Stimulated activated CD8-positive, alpha-beta memory T cell treated with anti-CD3 and anti-CD28 coated beads, Interleukin-15, amount 100 ng/mL, for 4 hours (primary cell): ENCODE results near the gene PARP3.

Experiments
- DNase-seq, 2 donors: peaks; one replicate each; pipeline ENCODE4 v3.0.0-alpha.2; 2020; ENCODE audit warnings: low read depth in 2 of 2

The PARP3 gene

DNA sequence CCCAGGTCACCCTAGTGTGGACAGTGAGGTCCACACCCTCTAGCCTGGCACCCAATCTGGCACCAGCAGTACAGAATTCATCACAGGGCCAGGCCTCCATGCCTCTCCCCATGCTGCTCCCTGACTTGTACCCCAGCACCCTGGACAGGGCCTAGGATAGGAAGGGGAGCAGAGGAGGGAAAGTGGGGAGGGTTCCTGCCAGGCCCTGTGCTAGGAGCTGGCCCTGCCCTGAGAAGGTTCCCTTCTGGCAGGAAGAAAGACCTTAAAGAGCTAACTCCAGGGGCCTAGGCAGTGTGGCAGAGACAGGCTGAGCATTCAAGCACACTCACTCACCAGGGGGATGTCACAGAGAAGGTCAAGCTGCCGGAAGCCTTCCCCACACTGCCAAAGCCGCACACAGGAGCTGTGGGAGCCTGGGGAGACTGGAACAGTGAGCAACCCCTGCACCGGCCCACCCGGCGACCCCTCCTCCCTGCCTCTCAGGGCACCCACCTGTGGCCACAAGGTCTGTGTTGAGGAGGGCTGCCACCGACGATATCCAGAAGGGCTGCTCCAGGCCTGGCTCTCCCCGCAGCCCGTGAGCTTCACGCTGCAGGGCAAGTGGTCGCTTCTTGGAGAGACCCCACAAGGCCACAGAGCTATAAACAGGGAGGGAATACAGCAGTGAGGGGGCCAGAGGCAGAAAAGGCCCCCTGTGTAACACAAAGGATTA is 7.9 kb upstream of the PARP3 start:
- DNase-seq, result no peak

- no peak for DNase-seq
Observed at GRCh38 chr3:51934991-51935885, 6.9 kb upstream of the PARP3 start.

DNA sequence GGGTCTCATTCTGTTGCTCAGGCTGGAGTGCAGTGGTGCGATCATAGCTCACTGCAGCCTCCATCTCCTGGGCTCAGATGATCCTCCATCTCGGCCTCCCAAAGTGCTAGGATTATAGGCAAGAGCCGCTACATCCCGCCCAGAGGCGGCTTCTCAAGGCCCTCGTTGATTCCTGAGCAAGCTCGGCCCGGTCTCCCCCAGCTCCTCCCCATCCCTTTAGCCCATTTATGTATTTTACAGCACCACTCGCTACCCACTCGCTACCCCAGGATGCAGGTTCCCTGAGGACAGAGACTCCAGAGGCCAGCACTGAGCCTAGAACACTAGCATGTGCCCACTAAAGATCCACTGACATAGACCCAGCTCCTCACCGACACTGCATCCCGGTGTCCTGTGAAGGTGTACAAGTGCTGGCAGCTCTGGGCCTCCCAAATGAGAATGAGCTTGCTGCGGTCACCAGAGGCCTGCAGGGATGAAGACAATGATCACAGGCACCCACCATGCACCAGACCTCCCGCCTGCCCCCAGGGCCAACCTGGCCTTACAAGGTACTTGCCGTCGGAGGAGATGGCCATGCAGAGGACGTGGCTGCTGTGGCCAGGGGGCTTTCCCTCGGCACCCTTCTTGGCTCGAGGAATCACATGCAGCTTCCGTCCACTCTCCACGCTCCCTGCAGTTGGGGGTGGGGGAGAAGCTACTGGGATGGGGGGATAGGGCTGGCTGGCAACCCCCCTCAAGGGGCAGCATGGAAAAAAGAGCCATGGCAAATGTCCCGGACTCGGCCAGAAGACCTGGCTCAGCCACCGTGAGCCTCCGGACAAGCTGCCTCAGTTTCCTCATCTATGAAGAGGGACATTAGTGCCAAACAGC is 6.0 kb upstream of the PARP3 start:
- DNase-seq, result no peak

DNA sequence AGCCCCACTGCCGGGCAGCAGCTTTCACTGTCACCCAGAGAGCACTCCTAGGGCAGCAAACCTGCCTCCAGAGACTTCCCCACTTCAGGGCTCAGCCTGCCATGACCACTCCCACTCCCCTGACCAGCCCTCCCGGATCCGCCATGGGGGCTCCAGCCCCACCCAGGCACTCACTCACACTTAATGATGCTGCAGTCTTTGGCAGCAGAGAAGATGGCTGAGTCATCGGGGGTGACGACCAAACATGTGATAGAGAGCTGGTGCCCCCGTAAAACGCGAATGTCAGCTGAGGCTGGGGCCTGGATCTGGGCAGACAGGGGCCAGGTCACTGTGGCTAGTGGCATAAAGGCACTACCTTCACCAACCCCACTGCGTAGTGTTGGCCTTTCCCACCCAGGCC is 5.1 kb upstream of the PARP3 start:
- no peak for DNase-seq

DNA sequence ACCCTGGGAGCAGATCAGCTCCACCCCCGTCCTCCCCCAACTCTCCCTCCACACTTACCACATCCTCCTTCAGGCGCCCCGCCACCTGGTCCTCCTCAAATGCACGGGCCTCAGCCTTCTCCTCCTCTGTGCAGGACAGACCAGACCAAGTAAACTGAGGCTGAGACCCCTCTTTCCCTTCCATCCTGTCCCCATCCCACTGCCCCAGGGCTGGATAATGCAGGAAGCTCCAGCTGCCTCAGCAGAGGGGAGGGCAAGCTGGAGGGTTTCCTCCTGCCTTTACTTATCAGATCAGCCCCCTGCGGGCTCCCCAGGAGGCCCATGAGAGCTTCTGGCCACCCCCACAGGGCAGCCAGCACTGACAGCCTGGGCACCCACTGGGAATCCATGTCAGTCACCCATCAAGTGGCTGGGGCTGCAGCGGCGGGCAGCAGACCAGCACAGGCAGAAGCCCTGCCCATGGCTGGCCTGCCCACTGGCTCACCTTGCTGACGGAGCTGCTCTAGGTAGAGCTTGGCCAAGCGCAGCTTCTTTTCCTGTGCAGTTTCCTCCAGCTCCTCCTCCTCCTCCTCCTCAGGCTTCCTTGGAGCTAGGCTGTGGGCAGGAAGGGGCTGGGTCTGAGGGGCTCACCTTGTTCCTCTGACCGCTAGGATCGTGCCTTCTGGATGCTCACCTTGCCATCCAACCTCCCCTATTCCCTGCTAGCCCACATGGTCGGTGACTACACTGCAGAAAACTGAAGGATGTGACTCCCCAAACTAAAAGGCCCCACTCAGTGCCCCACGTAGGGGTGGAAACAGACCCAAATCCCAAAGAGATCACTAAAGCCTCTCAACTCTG is 4.3 kb upstream of the PARP3 start:
- no peak for DNase-seq

DNA sequence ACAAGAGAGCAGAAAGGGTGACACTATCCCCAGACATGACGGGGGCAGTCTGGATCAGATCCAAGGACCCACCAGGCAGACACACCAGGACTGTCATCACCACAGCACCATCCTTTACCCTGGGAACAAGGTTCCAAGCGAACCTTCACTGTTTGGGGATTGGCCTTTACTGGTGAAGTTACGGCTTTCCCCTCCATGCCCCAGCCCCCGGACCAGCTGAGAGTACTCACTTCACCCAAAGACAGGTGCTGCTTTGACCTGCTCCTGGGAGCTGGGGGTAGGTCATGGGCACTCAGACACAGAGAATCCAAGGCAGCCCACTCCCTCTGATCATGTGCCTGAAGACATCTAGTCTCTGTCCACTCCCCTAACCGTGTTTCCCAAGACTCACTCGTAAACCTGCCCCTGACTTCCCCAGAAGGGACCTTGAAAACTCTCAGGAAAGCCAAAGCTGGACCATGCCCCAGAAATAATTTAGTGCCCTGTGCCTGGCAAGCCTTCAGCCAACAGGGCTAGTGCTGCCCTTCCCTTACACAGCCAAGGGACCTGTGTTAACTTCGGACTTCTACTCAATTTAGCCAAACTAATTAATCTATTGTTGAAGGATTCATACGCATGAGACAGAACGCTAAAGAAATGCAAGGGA is 3.3 kb upstream of the PARP3 start:
- DNase-seq, result no peak

- no peak for DNase-seq
Observed at GRCh38 chr3:51940648-51941462, 1.3 kb upstream of the PARP3 start.

DNA sequence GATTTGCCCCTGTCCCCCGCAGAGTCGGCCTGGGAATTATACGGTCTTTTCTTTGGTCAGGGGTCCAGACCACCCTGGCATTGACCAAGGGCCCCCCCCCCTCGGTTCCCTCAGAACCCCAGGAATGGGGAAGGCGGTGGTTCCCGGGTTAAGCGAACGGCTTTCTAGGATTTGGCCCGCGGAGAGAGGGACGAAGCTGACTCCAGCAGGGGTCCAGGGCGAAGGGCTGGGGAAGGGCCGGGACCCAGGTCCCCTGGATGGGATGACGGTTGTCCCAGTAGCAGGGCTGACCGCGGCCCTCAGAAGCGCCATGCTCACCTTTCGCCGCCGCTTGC is 733 bp upstream of the PARP3 start:
- no peak for DNase-seq

DNA sequence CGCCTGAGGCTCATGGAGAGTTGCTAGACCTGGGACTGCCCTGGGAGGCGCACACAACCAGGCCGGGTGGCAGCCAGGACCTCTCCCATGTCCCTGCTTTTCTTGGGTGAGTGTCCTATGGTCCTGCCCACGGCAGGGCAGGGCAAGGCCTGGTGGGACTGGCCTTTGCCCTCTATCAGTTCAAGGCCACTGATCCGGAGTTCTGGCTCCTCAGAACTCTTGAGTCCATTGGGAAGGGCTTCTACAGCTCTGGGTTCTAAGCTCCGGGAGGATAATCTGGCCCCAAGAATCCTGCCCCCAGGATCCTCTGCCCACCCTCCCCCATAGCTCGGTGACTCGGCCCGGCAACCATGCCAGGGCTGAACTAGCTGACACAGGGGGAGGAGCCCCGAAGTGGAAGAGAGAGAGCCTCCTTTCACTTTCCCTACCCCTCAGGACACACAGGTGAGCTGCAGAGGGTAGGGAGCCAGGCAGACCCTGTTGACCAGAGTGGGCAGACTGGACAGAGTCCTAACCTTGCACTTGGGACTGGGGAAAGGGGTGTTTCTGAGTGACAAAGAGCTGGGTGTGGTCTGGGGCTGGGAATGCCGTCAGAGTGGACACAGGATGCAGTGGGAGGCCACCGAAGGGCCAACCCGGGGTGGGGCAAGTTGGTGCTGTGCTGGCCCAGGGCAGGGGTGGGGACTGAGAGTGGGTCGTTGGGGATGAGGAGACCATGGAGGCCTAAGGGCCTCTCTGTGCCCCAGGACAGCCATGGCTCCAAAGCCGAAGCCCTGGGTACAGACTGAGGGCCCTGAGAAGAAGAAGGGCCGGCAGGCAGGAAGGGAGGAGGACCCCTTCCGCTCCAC is 664 bp downstream of the PARP3 start:
- peak in 1 of 2 donors; percentile 50 for DNase-seq

- no peak for DNase-seq
Observed at GRCh38 chr3:51943451-51944391, 1.6 kb downstream of the PARP3 start.

DNA sequence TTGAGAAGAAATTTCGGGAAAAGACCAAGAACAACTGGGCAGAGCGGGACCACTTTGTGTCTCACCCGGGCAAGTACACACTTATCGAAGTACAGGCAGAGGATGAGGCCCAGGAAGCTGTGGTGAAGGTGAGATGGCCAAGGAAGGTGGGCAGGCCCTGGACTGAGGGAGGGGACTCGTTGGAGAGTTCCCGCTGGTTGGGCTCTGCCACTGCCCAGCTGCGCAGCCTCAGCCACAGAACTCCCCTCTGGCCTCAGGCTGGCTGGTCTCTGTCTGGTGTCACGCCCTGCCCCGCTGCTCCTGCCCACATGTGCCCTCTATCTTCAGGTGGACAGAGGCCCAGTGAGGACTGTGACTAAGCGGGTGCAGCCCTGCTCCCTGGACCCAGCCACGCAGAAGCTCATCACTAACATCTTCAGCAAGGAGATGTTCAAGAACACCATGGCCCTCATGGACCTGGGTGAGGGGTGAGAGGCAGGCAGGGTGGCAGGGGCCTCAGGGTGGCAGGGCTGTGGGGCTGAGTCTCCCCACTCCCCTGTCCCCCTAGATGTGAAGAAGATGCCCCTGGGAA is 2.4 kb downstream of the PARP3 start:
- no peak for DNase-seq

- no peak for DNase-seq
Observed at GRCh38 chr3:51945031-51945840, 3.1 kb downstream of the PARP3 start.

DNA sequence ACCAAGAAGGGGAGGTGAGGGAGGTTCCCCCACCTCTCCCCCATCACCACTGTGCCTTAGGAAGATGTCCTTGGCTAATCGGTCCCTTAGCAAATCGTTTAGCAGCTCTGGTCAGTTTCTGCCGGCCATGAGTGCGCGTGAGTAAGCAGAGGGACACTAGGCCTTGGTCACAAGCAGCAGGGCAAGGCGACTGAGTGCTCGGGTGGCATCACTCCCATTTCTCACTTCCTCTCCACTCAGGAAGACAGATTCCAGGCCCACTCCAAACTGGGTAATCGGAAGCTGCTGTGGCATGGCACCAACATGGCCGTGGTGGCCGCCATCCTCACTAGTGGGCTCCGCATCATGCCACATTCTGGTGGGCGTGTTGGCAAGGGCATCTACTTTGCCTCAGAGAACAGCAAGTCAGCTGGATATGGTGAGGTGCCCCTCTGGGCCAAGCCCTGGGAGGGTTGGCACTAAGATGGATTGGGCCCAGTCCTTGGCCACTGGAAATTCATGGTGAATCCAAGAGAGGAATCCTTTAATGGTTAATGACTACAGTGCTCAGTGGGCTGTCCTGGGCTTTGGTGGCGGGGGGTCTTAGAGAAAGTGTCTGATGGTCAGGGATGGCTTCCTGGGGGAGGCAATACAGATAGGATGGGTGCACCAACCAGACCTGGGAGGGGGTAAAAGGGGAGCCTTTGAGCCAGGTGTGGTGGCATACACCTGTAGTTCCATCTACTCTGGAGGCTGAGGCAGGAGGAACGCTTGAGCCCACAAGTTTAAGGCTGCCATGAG is 4.0 kb downstream of the PARP3 start:
- no peak for DNase-seq

- no peak for DNase-seq
Observed at GRCh38 chr3:51946796-51947195, 4.6 kb downstream of the PARP3 start.

DNA sequence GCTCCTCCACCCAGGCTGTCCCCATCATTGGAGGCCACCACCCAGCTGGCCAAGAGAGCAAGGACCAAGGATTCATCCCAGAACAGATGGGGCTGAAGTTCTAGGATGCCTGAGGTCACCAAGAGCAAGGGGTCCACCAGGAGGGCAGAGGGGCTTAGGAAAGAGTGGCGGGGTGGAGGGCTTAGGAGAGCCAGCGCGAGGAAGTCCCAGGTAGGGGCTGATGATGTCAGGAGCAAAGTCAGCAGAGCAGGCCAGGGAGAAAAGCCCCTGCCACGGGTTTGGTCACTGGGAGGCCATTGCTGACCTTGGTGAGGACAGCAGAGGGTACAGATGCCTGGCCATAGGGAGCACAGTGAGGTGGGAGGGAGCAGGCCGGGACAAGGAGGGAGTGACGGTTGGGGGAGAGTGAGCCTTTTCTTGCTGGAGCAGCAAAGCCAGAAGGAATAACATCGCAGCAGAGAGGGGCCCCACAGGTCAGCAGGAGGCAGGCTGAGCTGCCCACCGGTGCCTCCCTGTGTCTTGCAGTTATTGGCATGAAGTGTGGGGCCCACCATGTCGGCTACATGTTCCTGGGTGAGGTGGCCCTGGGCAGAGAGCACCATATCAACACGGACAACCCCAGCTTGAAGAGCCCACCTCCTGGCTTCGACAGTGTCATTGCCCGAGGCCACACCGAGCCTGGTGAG is 5.2 kb downstream of the PARP3 start:
- DNase-seq, result no peak
